GM19193 (cell line): ENCODE data around the gene RPUSD3.

Experiments
- POLR2A ChIP-seq: IDR thresholded peaks from 4 replicates; pipeline ENCODE4 v1.6.1; 2011; ENCODE audit not compliant: insufficient read depth, insufficient read length; ENCODE audit errors: extremely low read depth

RPUSD3 gene, protein sequence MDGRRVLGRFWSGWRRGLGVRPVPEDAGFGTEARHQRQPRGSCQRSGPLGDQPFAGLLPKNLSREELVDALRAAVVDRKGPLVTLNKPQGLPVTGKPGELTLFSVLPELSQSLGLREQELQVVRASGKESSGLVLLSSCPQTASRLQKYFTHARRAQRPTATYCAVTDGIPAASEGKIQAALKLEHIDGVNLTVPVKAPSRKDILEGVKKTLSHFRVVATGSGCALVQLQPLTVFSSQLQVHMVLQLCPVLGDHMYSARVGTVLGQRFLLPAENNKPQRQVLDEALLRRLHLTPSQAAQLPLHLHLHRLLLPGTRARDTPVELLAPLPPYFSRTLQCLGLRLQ

DNA sequence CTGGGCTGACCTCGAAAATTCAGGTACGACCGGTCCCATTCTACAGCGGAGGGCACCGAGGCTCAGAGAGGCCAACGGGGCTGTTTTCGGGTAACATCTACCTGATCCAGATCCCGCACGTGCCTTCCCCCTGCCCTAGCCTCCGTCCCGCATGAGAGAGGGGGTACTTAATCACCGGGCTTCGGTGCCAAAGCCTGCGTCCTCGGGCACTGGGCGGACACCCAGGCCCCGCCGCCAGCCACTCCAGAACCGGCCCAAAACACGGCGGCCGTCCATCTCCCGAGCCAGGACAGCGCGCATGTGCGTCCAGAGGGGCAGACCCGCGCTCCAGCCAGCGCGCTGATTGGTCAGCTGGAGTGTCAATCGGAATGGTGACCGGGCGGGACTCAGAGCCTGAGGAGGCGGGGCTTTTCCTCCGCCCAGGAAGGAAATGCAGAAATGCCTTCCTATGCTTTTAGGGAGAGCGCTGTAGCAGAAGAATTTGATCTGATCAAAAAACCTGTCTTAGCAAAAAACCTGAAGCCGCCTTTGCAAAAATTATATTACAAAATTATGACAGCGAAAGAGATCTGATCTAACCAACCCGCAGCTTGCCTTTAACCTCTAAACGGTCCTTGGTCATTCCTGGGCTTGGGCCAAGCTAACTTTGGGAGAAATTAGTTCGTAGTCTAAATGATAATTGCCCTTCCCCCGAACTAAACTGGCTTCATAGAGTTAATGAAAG lies at the start of gene RPUSD3:
RPUSD3 (minus strand) TSS at position 294 of the 724 bp plus-strand sequence; CDS start at position 276, 18 bp downstream.
- peak; percentile 81 for TF ChIP-seq POLR2A

DNA sequence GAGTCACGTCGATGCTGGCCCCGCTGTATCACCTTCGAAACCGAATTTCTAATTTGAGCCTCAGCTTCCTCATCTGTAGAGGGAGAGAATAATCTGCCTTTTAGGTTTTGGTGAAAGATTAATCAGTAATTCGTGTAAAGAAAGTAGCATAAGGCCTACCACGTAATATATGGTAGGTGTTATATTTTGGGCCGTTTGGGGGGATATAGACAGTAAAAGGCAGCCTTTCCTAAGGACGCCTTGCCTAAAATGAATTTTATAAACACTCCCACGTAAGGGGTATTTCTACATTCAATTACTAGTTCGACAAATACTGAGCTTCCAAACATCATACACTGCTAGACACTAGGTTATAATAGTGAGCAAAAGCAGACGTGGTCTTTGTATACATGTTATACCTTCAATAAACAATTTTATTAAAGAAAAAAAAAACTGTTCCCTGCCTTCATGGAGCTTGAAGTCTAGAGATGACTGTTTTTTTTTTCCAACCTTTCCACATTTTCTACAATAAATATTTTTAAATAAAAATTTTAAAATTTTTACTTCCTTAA lies 47.3 kb upstream of the RPUSD3 start:
- no peak for TF ChIP-seq POLR2A

DNA sequence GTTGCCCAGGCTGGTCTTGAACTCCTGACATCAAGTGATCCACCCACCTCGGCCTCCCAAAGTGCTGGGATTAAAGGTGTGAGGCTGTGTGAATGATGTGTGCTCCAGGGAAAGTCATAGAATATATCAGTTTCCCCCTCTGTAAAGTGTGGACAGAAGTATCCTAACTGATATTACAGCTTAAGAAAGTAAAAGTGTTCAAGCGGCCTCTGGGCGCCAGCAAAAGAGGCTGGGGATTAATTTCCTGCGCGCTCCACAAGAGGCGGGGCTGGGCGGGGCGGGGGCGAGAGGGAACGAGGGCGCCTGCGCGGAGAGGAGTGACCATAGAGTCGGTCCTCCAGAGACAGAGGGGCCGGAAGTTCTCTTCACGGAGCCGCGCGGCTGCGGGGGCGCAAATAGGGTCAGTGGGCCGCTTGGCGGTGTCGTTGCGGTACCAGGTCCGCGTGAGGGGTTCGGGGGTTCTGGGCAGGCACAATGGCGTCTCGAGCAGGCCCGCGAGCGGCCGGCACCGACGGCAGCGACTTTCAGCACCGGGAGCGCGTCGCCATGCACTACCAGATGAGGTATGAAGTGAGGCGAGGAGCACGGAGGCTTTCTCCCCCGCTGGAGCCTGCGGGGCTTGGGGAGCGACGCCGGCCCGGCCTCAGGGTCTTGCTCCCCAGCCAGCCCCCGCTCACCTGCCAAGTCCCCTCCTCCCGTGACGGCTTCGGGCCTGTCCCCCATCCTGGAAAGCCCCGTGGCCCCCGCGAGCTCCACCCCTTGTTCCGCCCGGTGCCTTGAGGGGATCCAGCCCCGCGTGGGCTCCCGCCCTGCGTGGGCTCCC lies 46.7 kb upstream of the RPUSD3 start, which contains the start of gene JAGN1:
JAGN1 (plus strand) TSS at position 362 of the 823 bp plus-strand sequence; CDS start at position 475, 113 bp downstream.
- peak; percentile 94 for TF ChIP-seq POLR2A

DNA sequence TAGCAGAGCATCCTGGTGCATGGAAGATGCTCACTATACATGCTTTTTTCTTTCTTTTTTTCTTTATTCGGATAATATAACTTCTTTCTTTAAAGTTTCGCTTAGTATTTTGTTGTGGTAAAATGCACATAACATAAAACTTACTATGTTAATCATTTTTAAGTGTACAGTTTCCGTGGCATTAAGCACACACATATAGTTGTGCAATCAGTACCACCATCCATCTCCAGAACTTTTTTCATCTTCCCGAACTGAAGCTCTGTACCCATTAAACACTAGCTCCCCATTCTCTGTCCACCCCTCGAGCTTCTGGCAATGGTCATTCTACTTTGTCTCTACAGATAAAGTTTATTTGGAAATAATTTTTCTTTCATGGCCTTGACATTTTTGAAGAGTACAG lies 45.6 kb upstream of the RPUSD3 start:
- TF ChIP-seq POLR2A: no peak

DNA sequence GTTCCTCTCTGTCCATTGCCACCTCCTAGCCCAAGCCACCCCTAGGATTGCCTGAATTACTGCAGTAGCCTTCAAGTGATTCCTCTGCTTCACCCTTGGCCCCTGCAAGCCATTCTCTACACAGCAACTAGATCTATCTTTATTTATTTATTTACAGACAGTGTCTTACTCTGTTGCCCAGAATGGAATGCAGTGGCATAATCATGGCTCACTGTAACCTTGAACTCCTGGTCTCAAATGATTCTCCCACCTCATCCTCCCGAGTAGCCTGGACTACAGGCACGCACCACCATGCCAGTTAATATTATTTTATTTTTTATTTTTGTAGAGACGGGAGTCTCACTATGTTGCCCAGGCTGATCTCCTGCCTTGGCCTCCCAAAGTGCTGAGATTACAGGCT lies 44.7 kb upstream of the RPUSD3 start:
- TF ChIP-seq POLR2A: no peak

DNA sequence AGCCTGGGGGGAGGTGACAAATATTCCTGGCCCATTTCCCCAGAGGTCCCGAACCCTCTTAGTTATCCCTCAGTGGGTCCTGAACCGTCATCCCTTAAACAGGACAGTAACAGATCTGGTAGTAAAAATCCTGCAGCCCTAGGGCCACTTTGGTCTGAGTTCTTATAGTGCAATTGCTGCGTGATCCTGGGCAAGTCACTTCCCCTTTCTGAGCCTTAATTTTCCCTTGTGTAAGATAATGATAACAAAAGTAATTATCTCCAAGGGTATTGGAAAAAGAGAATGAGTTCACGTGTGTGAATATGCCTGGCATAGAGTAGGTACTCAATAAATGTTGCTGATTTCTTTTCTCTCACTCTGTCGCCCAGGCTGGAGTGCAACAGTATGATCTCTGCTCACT lies 43.7 kb upstream of the RPUSD3 start:
- no peak for TF ChIP-seq POLR2A

DNA sequence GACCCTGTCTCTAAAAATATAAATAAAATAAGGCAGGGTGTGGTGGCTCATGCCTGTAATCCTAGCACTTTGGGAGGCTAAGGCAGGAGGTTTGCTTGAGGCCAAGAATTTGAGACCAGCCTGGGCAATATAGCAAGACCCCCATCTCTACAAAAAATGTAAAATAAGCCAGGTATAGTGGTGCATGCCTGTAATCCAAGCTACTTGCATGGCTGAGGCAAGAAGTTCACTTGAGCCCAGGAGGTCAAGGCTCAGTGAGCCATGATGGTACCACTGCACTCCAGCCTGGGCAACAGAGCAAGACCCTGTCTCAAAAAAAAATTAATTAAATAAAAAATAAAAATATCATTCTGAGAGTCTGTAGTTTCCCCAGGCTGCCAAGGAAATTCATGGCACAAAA lies 42.5 kb upstream of the RPUSD3 start:
- TF ChIP-seq POLR2A: no peak

DNA sequence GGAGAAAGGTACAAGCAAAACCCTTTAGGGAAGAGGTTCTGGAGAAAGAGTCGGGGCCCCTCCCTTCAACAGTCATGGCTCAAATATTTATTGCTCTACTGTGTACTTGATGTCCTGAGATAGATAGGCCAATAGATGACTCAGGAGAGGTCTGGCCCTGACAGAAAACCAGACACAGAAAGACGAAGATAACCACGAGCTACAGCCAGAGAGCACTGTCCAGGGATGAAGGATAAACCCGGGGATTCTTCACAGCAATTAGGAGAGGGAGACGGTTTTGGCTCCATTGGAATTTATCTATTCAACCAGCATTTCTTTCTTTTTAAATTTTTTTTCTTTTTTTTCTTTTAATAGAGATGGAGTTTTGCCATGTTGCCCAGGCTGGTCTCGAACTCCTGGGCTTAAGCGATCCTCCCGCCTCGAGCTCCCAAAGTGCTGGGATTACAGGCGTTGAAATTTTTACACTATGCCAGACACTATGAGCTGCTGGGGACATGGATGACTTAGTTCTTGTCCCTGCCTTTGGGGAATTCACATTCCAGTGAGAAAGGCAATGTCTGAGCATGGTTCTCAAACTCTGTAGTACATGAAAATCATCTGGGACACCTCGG lies 40.9 kb upstream of the RPUSD3 start:
- no peak for TF ChIP-seq POLR2A

DNA sequence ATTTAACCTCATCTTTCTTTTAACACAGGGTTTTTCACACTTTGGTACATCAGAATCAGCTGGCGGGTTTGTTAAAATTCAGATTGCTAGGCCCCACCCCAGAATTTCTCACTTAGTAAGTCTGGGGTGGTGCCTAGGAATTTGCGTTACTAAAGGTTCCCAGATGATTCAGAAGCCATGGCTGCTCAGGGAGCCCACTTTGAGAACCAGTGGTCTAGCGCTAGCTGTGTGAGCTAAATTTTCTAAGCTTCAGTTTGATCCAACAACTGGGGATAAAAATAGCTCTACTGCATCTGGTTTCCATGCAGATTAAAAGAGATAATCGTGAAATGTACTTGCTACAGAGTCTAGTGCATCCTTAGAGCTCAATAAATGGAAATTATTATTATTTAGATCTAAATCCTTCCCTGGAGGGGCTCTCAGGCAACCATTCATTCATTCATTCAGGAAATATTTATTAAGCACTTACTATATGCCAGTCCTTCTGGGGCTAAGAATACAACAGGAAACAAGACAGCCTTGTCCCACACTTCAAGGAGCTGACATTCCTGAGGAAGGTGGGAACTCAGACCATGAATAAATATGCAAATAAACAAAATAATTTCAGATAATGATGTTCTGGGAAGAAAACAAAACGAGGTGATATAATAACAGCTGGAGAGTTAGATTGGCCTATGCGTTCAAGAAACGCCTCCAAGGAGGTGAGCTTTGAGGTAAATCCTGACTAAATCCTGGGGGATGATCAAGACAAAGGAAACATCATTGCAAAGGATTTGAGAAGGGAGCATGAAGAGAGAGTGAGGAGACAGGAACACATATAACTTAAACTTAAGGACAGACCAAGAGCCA lies 40.1 kb upstream of the RPUSD3 start:
- TF ChIP-seq POLR2A: no peak

DNA sequence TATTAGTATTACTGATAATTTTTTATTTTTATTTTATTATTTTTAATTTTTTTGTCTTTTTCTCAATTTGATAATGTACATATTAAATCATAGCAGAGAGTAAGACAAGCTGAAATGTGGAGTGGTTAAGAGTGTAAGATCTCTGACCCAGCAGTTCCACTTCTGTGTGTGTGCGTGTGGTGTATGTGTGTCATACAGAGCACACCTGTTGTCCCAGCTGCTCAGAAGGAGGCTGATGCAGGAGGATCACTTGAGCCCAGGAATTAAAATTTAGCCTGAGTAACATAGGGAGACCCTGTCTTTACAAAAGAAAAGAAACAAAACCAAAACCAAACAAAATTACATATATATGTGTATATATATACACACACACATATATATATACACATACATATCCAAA lies 37.6 kb upstream of the RPUSD3 start:
- TF ChIP-seq POLR2A: no peak

DNA sequence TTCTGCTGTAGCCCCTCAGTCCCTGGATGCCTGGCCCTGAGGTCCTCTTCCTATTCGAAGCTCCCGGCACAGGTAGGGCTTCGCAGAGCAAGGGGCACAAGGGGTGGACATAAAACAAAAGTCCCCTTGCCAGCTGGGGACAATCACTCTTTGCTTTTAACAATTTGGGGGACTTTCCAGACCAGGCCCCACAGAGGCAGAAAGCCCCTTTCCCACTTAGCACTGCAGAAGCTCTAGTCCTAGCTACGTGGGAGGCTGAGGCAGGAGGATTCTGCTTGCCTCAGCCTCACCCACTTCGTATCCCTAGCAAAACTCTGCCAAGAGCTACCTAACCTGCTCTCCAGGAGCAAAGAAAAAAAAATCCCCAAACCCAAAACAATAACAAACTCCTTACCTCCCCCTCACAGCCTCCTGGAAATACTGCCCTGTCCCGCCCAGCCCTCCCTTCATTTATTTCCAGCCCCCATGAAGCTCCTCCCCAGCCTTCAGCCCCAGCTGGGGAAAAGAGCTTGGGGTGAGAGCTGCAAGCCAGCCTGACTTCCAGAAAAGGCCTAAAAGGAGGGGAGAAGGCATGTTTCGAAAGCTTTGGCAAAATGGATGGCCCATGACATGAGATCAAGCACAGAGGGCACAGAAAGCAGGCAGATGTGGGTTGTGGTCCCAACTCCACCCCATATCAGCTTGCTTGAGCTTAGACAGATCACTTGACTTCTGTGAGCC lies 36.2 kb upstream of the RPUSD3 start, which contains the start of gene CIDEC:
CIDEC (minus strand) TSS at position 424 of the 720 bp plus-strand sequence. CDS start 1,767 bp downstream, outside the sequence.
- TF ChIP-seq POLR2A: no peak

DNA sequence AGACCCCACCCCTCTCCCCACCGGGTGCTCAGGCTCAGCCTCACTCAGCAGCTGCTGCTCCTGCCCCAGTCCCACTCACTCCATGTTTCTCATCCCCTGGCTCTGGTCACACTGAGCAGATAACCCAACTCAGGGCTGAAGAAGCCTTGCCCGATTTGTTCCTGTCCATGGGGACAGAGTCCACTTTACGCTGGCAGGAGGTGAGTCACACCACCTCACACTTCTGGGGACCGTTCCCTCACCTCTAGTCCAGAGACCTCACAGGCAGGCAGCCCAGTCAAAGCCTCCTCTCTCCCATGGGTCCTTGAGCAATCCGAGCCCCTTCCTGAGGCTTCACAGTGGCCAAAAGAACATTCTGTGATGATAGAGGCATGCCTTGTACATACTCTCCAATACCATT lies 34.9 kb upstream of the RPUSD3 start:
- no peak for TF ChIP-seq POLR2A

DNA sequence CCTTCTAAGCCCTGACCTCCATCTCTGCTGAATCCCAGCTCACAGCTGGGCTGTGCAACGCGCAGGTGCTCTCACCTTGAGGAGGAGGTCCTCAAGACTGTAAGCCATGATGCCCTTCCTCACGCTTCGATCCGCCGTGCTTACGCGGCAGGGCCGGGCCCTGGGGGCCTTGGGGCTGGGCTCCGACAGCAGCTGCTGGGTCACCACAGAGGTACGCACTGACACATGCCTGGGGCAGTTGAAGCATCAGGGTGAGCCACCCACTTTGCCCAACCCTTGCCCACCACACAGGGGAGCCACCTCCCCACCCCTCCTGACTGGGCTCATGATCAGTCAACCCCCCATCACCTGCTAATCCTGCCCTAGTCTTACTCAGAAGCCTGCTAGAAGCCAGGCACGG lies 33.2 kb upstream of the RPUSD3 start:
- no peak for TF ChIP-seq POLR2A
